KOPT-K1 (cell line): ENCODE results near the gene DYNLT2B.
A peak's percentile ranks its signal among the peaks of the same experiment; 100 is the strongest.
"Not testable (repeated sequence)": the region's sequence is repeated elsewhere in the genome, so short reads cannot be mapped to it uniquely, and the experiment has no call there.

Experiments used
- H3K27ac ChIP-seq: fragments of 200-600 bp; sonication (generic); 2 replicates; pipeline ENCODE4 v1.5.1; 2016; ENCODE audit warnings: antibody characterized with exemption, mild to moderate bottlenecking, low read depth, low read length; ENCODE audit not compliant: poor library complexity, severe bottlenecking
- H3K36me3 ChIP-seq: fragments of 200-600 bp; sonication (generic); 2 replicates; pipeline ENCODE4 v1.5.1; 2017; ENCODE audit warnings: antibody characterized with exemption, mild to moderate bottlenecking, low read length, moderate library complexity; ENCODE audit not compliant: insufficient read depth
- H3K9me3 ChIP-seq: fragments of 200-600 bp; sonication (generic); 2 replicates; pipeline ENCODE4 v1.5.1; 2017; ENCODE audit warnings: antibody characterized with exemption, low read length, mild to moderate bottlenecking; ENCODE audit not compliant: insufficient read depth, poor library complexity, severe bottlenecking

The DYNLT2B gene

GRCh38 chr3:196270499-196270898, 47.5 kb downstream of the DYNLT2B start:
- Histone ChIP-seq H3K9me3 (peaks cover 13% of the 10 kb centered on the region), H3K36me3 (peaks cover 33% of the 10 kb centered on the region), H3K27ac (no peak overlapping the region)

DNA sequence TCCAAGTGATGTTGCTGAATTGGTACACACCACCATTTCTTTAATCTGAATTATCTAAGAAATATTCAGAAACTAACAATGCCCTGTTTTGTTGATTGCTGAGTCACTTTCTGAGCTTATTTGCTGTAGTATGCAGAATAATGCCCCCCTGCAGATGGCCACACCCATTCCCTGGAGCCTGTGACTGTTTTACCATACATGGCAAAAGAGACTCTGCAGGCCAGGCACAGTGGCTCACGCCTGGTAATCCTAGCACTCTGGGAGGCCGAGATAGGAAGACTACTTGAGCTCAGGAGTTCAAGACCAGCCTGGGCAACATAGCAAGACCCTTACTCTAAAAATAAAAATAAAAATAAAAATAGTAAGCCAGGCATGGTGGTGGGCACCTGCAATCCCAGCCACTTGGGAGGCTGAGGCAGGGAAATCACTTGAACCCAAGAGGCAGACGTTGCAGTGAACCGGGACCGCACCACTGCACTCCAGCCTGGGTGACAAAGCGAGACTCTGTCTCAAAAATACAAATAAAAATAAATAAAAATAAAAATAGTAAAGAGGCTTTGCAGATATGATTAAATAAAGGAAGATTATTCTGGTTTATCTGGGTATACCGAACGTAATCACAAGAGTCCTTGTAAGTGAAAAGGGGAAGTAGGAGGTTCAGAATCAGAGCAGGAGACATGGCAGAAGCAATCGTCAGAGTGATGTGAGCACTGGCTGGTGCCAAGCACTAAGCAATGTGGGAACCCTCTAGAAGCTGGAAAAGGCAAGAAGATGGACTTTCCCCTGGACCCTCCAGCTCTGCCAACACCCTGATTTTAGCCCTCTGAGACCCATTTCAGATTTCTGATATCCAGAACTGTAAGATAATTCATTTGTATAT, 49.5 kb downstream of the DYNLT2B start:
- Histone ChIP-seq H3K9me3 (peaks cover 8% of the 10 kb centered on the region), H3K36me3 (peaks cover 32% of the 10 kb centered on the region), H3K27ac (no peak overlapping the region)

- Histone ChIP-seq H3K9me3 (no peaks in the 10 kb centered on the region), H3K27ac (no peak overlapping the region), H3K36me3 (peaks cover 27% of the 10 kb centered on the region)
These were observed 54.2 kb downstream of the DYNLT2B start for GRCh38 chr3:196263819-196264218.

GRCh38 chr3:196260784-196261183, 57.3 kb downstream of the DYNLT2B start:
- peaks cover 23% of the 10 kb centered on the region for H3K36me3 ChIP-seq
- H3K27ac ChIP-seq = no peak overlapping the region
- H3K9me3 ChIP-seq = no peaks in the 10 kb centered on the region

DNA sequence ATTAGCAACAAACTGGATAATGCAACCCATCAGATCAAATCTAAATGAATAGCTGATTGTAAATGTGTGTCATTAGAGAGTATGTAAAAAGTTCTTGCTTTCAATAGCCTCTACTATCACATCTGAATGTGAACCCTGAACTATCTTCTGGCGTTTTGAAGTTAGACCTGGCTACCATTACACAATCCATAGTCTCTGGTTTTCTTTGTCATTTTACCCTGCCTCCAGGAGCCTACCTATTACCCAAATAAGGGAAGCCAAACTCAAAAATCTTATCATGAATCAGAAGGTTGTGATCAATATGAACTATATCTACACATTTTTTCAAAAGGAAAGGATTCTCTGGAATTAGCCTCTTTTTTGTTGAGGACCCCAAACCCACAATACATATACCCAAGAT, 62.3 kb downstream of the DYNLT2B start:
- Histone ChIP-seq H3K27ac (no peak overlapping the region), H3K36me3 (peaks cover 37% of the 10 kb centered on the region)

DNA sequence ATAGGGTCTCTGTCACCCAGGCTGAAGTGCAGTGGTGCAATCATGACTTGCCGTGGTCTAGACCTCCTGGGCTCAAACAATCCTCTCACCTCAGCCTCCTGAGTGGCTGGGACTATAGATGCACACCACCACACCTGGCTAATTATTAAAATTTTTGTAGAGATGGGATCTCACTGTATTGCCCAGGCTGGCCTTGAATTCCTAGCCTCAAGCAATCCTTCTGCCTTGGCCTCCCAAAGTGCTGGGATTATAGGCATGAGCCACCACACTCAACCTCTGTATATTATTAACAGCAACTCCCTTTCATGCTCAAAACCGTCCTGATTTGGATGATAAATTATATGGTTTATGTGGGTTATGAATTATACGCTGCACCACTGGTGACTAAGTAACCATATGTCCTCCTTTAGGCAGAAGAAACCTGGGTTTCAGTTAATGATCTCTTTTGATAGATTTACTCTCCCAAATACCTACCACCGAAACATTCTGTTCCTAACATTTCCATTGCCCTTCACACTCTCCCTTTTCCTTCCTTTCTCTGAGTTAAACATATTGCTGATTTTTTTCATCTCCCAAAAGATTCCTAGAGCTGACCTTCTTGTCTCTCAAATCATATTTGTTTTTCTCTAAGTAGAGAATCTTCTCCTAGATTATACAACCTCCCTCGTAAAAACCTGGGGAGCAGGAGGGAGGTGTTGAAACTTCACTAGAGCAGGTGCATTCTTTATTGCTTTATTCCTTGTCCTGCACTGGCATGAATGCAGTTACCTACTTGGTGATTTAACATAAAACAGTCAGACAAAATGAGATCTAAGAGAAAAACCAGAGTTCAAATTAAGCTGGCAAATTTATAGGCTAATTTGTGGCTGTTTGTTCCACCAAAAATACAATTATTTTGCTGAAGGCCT, 63.4 kb downstream of the DYNLT2B start:
- H3K27ac ChIP-seq = no peak overlapping the region

More for the DNA sequence above, 62.3 kb downstream of the DYNLT2B start:
- peaks cover under 1% of the 10 kb centered on the region for H3K9me3 ChIP-seq

DNA sequence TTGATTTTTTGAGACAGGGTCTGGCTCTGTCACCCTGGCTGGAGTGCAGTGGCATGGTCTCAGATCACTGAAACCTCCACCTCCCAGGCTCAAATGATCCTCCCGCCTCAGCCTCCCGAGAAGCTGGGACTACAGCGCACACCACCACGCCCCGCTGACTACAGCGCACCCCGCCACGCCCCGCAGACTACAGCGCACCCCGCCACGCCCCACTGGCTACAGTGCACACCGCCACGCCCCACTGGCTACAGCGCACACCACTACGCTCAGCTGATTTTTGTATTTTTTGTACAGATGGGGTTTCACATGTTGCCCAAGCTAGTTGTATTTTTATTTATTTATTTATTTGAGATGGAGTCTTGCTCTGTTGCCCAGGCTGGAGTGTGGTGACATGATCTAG, 66.1 kb downstream of the DYNLT2B start:
- peaks cover 41% of the 10 kb centered on the region for H3K36me3 ChIP-seq
- H3K27ac ChIP-seq = no peak overlapping the region
- peaks cover 7% of the 10 kb centered on the region for H3K9me3 ChIP-seq

More for the DNA sequence above, 63.4 kb downstream of the DYNLT2B start:
- H3K36me3 ChIP-seq = peaks cover 30% of the 10 kb centered on the region
- H3K9me3 ChIP-seq = peaks cover 7% of the 10 kb centered on the region

GRCh38 chr3:196246612-196247308, 71.3 kb downstream of the DYNLT2B start:
- H3K36me3 ChIP-seq = peaks cover 36% of the 10 kb centered on the region
- peak overlapping the region; percentile 26 for H3K27ac ChIP-seq
- peaks cover 7% of the 10 kb centered on the region for H3K9me3 ChIP-seq

- H3K9me3 ChIP-seq, H3K27ac ChIP-seq: not testable (repeated sequence)
These were observed 73.9 kb downstream of the DYNLT2B start for GRCh38 chr3:196244166-196244565.

DNA sequence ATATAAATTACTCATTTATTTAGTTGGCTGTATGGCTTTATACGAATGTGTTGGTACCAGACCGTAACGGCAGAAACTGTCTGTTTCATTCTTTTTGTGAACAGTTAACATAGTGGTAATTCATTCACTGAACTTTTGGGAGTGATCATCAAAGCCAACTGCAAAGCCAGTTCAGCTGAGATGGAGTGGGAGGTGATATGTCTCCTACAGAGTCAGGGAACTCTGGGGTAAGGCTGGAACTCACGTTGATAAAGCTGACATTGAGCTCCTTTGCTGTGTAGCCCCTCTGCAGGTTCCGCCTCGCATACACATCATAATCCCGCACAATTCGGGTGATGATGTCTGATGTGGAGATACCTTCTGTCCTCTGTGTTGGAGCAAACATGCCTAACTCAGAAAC, 76.3 kb downstream of the DYNLT2B start:
- Histone ChIP-seq H3K9me3 (no peaks in the 10 kb centered on the region), H3K36me3 (peaks cover 50% of the 10 kb centered on the region), H3K27ac (no peak overlapping the region)

More at GRCh38 chr3:196244166-196244565, 73.9 kb downstream of the DYNLT2B start:
- peaks cover 45% of the 10 kb centered on the region for H3K36me3 ChIP-seq
